SK-N-SH treated with all-trans-retinoic acid at 6 μM for 48 hours (cell line): ENCODE data around the gene HTR4.

Source experiments
- ATAC-seq: fragments of 200-7000 bp; cut with Tn5 transposase; 3 replicates; pipeline ENCODE4 v1.9.1; 2020; ENCODE audit warnings: mild to moderate bottlenecking, moderate library complexity
- ARNTL ChIP-seq: fragments of 450-650 bp; formaldehyde crosslinking; IDR thresholded peaks from 2 replicates; pipeline ENCODE4 v1.5.0; 2020; ENCODE audit warnings: low read depth, mild to moderate bottlenecking, moderate library complexity, borderline replicate concordance
- BACH2 ChIP-seq: fragments of 250-450 bp; sonication (Bioruptor Pico); IDR thresholded peaks from 2 replicates; pipeline ENCODE4 v1.9.0; 2021; ENCODE audit warnings: mild to moderate bottlenecking, borderline replicate concordance
- CREB5 ChIP-seq: fragments of 250-450 bp; sonication (Bioruptor Pico); IDR thresholded peaks from 2 replicates; pipeline ENCODE4 v1.5.1; 2020; ENCODE audit warnings: low read depth, mild to moderate bottlenecking, moderate library complexity
- CSDC2 ChIP-seq: fragments of 250-450 bp; sonication (Bioruptor Pico); IDR thresholded peaks from 2 replicates; pipeline ENCODE4 v1.5.0; 2020; ENCODE audit warnings: mild to moderate bottlenecking, moderate library complexity
- ESRRG ChIP-seq: fragments of 250-450 bp; sonication (Bioruptor Pico); IDR thresholded peaks from 2 replicates; pipeline ENCODE4 v1.6.1; 2021; ENCODE audit warnings: mild to moderate bottlenecking
- GLIS3 ChIP-seq: fragments of 250-450 bp; sonication (Bioruptor Pico); IDR thresholded peaks from 2 replicates; pipeline ENCODE4 v1.5.0; 2020; ENCODE audit warnings: mild to moderate bottlenecking, moderate library complexity
- ISL1 ChIP-seq: fragments of 250-450 bp; sonication (Bioruptor Pico); IDR thresholded peaks from 2 replicates; pipeline ENCODE4 v2.1.2; 2022; ENCODE audit warnings: mild to moderate bottlenecking, moderate library complexity
- POU6F1 ChIP-seq: fragments of 250-450 bp; sonication (Bioruptor Pico); IDR thresholded peaks from 2 replicates; pipeline ENCODE4 v1.8.0; 2021; ENCODE audit warnings: low read depth, mild to moderate bottlenecking, moderate library complexity, borderline replicate concordance
- PPARA ChIP-seq: fragments of 250-450 bp; sonication (Bioruptor Pico); IDR thresholded peaks from 2 replicates; pipeline ENCODE4 v1.5.0; 2020; ENCODE audit warnings: mild to moderate bottlenecking, borderline replicate concordance
- RARB ChIP-seq: fragments of 250-450 bp; sonication (Bioruptor Pico); IDR thresholded peaks from 2 replicates; pipeline ENCODE4 v1.8.0; 2021; ENCODE audit warnings: mild to moderate bottlenecking, moderate library complexity
- SNAI2 ChIP-seq: fragments of 250-450 bp; sonication (Bioruptor Pico); IDR thresholded peaks from 2 replicates; pipeline ENCODE4 v1.5.0; 2020; ENCODE audit warnings: mild to moderate bottlenecking, moderate library complexity
- TCF4 ChIP-seq: fragments of 250-450 bp; sonication (Bioruptor Pico); IDR thresholded peaks from 2 replicates; pipeline ENCODE4 v1.8.0; 2021; ENCODE audit warnings: mild to moderate bottlenecking, moderate library complexity, borderline replicate concordance
- TOX ChIP-seq: fragments of 250-450 bp; sonication (Bioruptor Pico); IDR thresholded peaks from 2 replicates; pipeline ENCODE4 v1.8.0; 2021; ENCODE audit warnings: mild to moderate bottlenecking, moderate library complexity, borderline replicate concordance
- ZC3H10 ChIP-seq: fragments of 250-450 bp; sonication (Bioruptor Pico); IDR thresholded peaks from 2 replicates; pipeline ENCODE4 v1.5.1; 2021; ENCODE audit warnings: mild to moderate bottlenecking, moderate library complexity
- ZFP3 ChIP-seq: fragments of 250-450 bp; sonication (Bioruptor Pico); IDR thresholded peaks from 2 replicates; pipeline ENCODE4 v1.5.0; 2020; ENCODE audit warnings: mild to moderate bottlenecking, moderate library complexity
- ZFP30 ChIP-seq: fragments of 450-650 bp; formaldehyde crosslinking; IDR thresholded peaks from 2 replicates; pipeline ENCODE4 v1.5.0; 2022; ENCODE audit warnings: mild to moderate bottlenecking, moderate library complexity
- ZNF565 ChIP-seq: fragments of 450-650 bp; formaldehyde crosslinking; conservative IDR thresholded peaks from 2 replicates; pipeline ENCODE4 v1.5.0; 2020; ENCODE audit warnings: low read depth, mild to moderate bottlenecking, moderate library complexity
- ZNF70 ChIP-seq: fragments of 450-650 bp; formaldehyde crosslinking; IDR thresholded peaks from 2 replicates; pipeline ENCODE4 v1.5.0; 2020; ENCODE audit warnings: mild to moderate bottlenecking, moderate library complexity
- ZNF8 ChIP-seq: fragments of 450-650 bp; formaldehyde crosslinking; IDR thresholded peaks from 2 replicates; pipeline ENCODE4 v1.5.0; 2020; ENCODE audit warnings: mild to moderate bottlenecking, moderate library complexity
- TF ChIP-seq, protein P1 (sequence below): fragments of 250-450 bp; sonication (Bioruptor Pico); IDR thresholded peaks from 2 replicates; pipeline ENCODE4 v1.5.1; 2021; ENCODE audit warnings: mild to moderate bottlenecking, moderate library complexity
- TF ChIP-seq, protein P2 (sequence below): fragments of 250-450 bp; sonication (Bioruptor Pico); IDR thresholded peaks from 2 replicates; pipeline ENCODE4 v1.5.0; 2020; ENCODE audit warnings: mild to moderate bottlenecking, moderate library complexity

Gene HTR4

GRCh38 chr5:148583421-148583965 is 70.8 kb downstream of the HTR4 start:
- TF ChIP-seq ZC3H10 (CRISPR knock-in tag) (no peak), ZNF565 (CRISPR knock-in tag) (no peak), ISL1 (no peak), SNAI2 (CRISPR knock-in tag) (no peak), CREB5 (CRISPR knock-in tag) (no peak), ZNF70 (CRISPR knock-in tag) (no peak), TOX (CRISPR knock-in tag) (no peak), TCF4 (CRISPR knock-in tag) (no peak), ESRRG (CRISPR knock-in tag) (no peak), RARB (no peak), PPARA (no peak), BACH2 (CRISPR knock-in tag) (no peak), ARNTL (CRISPR knock-in tag) (no peak)
- TF ChIP-seq, protein P1, sequence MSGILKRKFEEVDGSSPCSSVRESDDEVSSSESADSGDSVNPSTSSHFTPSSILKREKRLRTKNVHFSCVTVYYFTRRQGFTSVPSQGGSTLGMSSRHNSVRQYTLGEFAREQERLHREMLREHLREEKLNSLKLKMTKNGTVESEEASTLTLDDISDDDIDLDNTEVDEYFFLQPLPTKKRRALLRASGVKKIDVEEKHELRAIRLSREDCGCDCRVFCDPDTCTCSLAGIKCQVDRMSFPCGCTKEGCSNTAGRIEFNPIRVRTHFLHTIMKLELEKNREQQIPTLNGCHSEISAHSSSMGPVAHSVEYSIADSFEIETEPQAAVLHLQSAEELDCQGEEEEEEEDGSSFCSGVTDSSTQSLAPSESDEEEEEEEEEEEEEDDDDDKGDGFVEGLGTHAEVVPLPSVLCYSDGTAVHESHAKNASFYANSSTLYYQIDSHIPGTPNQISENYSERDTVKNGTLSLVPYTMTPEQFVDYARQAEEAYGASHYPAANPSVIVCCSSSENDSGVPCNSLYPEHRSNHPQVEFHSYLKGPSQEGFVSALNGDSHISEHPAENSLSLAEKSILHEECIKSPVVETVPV (CRISPR knock-in tag) = no peak
- ATAC-seq = no peak

- no peak for ATAC-seq
- TF ChIP-seq TCF4 (CRISPR knock-in tag) (no peak), ZFP30 (CRISPR knock-in tag) (no peak)
- TF ChIP-seq, all 23 proteins: peak for 0
Measured at GRCh38 chr5:148574167-148574566, 80.2 kb downstream of the HTR4 start.

GRCh38 chr5:148573374-148573773 is 81.0 kb downstream of the HTR4 start:
- no peak for ATAC-seq
- TF ChIP-seq BACH2 (CRISPR knock-in tag) = no peak
- TF ChIP-seq TCF4 (CRISPR knock-in tag) = no peak
- TF ChIP-seq, protein P2, sequence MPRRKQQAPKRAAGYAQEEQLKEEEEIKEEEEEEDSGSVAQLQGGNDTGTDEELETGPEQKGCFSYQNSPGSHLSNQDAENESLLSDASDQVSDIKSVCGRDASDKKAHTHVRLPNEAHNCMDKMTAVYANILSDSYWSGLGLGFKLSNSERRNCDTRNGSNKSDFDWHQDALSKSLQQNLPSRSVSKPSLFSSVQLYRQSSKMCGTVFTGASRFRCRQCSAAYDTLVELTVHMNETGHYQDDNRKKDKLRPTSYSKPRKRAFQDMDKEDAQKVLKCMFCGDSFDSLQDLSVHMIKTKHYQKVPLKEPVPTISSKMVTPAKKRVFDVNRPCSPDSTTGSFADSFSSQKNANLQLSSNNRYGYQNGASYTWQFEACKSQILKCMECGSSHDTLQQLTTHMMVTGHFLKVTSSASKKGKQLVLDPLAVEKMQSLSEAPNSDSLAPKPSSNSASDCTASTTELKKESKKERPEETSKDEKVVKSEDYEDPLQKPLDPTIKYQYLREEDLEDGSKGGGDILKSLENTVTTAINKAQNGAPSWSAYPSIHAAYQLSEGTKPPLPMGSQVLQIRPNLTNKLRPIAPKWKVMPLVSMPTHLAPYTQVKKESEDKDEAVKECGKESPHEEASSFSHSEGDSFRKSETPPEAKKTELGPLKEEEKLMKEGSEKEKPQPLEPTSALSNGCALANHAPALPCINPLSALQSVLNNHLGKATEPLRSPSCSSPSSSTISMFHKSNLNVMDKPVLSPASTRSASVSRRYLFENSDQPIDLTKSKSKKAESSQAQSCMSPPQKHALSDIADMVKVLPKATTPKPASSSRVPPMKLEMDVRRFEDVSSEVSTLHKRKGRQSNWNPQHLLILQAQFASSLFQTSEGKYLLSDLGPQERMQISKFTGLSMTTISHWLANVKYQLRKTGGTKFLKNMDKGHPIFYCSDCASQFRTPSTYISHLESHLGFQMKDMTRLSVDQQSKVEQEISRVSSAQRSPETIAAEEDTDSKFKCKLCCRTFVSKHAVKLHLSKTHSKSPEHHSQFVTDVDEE (CRISPR knock-in tag) = no peak
- TF ChIP-seq ZNF70 (CRISPR knock-in tag) = no peak
- no peak for TF ChIP-seq CSDC2
- no peak for TF ChIP-seq ZNF8 (CRISPR knock-in tag)
- TF ChIP-seq ARNTL (CRISPR knock-in tag) = no peak
- no peak for TF ChIP-seq ZFP3
- no peak for TF ChIP-seq GLIS3
- TF ChIP-seq ZC3H10 (CRISPR knock-in tag) = no peak
- TF ChIP-seq CREB5 (CRISPR knock-in tag) = no peak
- no peak for TF ChIP-seq ZNF565 (CRISPR knock-in tag)
- no peak for TF ChIP-seq TOX (CRISPR knock-in tag)
- TF ChIP-seq PPARA = no peak
- TF ChIP-seq ESRRG (CRISPR knock-in tag) = no peak

DNA sequence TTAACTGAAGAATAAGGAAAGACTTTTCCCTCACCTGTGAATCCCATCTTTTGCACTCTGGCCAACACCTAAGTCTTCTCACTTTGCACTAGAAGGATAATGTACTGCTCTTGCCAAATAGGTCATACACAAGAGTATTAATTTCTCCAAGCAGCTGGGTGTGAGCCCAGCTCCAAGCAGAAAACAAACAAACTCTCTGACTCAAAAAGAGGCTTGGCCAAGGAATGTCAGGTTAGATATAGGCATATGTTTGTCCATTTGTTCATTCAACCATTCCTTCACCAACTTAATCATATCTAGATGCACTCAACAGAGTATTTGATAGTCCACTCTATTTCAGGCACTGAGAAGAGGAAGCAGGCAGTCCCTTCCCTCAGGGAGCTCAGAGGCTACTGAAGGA is 84.4 kb downstream of the HTR4 start:
- ATAC-seq = no peak
- no peak for TF ChIP-seq ZFP3
- TF ChIP-seq RARB = no peak
- TF ChIP-seq GLIS3 = no peak
- TF ChIP-seq, protein P2 (CRISPR knock-in tag) = no peak
- no peak for TF ChIP-seq ESRRG (CRISPR knock-in tag)
- no peak for TF ChIP-seq TOX (CRISPR knock-in tag)
- TF ChIP-seq ISL1 = no peak
- no peak for TF ChIP-seq ARNTL (CRISPR knock-in tag)
- no peak for TF ChIP-seq POU6F1 (CRISPR knock-in tag)
- TF ChIP-seq ZNF565 (CRISPR knock-in tag) = no peak
- no peak for TF ChIP-seq ZNF8 (CRISPR knock-in tag)
- no peak for TF ChIP-seq PPARA
- TF ChIP-seq BACH2 (CRISPR knock-in tag) = no peak
- TF ChIP-seq CREB5 (CRISPR knock-in tag) = no peak
- TF ChIP-seq CSDC2 = no peak
